ENCODE results near the gene BLOC1S3.

Gene BLOC1S3

DNA sequence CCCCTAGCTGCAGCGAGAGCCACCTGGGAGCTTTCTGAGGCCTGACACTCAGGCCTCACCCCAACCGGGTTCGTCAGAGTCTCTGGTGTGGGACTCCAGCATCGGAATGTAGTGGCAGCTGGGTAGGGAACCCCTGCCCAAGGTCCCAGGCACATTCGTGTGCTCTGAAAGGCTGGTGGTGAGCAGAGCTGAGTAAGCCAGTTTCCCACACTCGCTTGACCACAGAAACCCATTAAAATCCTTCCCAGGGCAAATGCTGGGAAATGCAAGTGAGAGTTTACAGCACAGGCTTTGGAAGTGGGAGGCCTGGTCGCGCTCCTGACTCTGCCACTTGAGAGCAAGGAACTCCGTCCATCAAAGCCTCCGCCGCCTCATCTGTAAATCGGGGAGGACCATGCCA is 4.8 kb upstream of the BLOC1S3 start:
- Histone ChIP-seq H3K36me3 (ENCODE audit: insufficient read depth, low read length) (no peaks in the 10 kb centered on the region), H3K27ac (ENCODE audit: low read depth, low read length) (no peak overlapping the region), H2AFZ (ENCODE audit: low read length, unreplicated experiment) (no peak overlapping the region), H3K4me3 (ENCODE audit: low read depth, low read length) (no peak overlapping the region), H3K4me1 (ENCODE audit: control insufficient read depth, insufficient read depth, low read length, unreplicated experiment) (no peaks in the 10 kb centered on the region), H3K27me3 (ENCODE audit: insufficient read depth, low read length) (no peaks in the 10 kb centered on the region), H3K79me2 (ENCODE audit: control insufficient read depth, insufficient read depth, low read length, unreplicated experiment) (no peaks in the 10 kb centered on the region)

DNA sequence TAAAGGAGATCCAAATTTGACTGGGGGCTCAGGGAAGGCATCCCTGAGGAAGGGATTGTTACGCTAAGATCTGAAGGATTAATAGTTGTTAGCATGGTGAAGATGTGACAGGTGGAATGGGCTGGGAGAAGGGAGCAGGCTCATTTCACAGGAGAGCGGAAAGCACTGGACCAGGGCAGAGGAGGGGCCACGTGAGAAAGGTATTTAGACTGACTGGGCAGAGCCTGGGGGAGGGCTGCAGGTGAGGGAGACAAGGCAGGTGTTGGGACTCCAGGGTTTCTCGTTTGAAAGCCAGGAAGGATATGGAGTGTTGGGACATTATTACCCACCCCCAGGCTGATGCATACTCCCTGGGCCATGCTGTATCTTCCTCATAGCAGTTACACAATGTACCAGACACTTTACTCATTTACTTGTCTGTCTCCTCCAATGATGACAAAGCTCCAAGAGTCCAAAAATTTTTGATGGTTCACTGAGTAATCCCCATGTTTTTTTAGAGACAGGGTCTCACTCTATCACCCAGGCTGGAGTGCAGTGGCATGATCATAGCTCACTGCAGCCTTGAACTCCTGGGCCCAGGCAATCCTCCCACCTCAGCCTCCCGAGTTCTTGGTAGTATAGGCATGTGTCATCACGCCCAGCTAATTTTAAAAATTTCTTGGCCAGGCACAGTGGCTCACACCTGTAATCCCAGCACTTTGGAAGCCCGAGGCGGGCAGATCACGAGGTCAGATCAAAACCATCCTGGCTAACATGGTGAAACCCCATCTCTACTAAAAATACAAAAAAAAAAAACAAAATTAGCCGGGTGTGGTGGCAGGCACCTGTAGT is 2.9 kb upstream of the BLOC1S3 start:
- Histone ChIP-seq H3K4me3 (ENCODE audit: low read depth, low read length) (no peak overlapping the region), H2AFZ (ENCODE audit: low read length, unreplicated experiment) (no peak overlapping the region), H3K27ac (ENCODE audit: low read depth, low read length) (no peak overlapping the region), H3K4me1 (ENCODE audit: control insufficient read depth, insufficient read depth, low read length, unreplicated experiment) (peaks cover under 1% of the 10 kb centered on the region), H3K36me3 (ENCODE audit: insufficient read depth, low read length) (no peaks in the 10 kb centered on the region), H3K27me3 (ENCODE audit: insufficient read depth, low read length) (no peaks in the 10 kb centered on the region), H3K79me2 (ENCODE audit: control insufficient read depth, insufficient read depth, low read length, unreplicated experiment) (peaks cover 11% of the 10 kb centered on the region)

DNA sequence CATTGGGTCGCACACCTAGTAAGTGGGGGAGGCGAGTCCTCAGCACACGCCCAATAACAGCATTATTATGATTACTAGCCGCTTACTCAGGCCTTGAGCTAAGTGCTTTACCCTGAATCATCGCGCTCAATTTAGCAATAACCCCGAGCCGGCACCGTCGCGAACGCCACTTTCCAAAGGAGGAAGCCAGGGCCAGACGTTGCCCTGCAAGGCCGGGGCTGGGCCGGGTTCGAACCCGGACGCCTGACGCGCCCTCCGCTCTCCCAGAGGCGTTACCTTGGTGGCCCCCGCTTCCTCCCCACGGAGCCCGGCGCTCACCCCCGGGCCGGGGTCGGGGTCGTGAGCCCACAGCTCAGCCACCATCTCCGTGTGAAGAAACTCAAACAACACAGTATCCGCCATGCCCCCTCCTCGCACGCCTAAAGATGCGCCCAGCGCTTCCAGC is 745 bp upstream of the BLOC1S3 start, which contains the start of gene TRAPPC6A:
Gene TRAPPC6A, minus strand, starts transcription at position 421 of the 445 bp plus-strand sequence. Its CDS starts 19 bp downstream, at position 402.
- H3K27ac ChIP-seq (ENCODE audit: low read depth, low read length): peak within 1 kb of the TSS; percentile 91
- no peaks in the 10 kb centered on the region for H3K36me3 ChIP-seq (ENCODE audit: insufficient read depth, low read length)
- H2AFZ ChIP-seq (ENCODE audit: low read length, unreplicated experiment): peak within 1 kb of the TSS; percentile 89
- H3K79me2 ChIP-seq (ENCODE audit: control insufficient read depth, insufficient read depth, low read length, unreplicated experiment): peaks cover 20% of the 10 kb centered on the region
- peak within 1 kb of the TSS; percentile 86 for H3K4me3 ChIP-seq (ENCODE audit: low read depth, low read length)
- H3K4me1 ChIP-seq (ENCODE audit: control insufficient read depth, insufficient read depth, low read length, unreplicated experiment): peaks cover 4% of the 10 kb centered on the region
- no peaks in the 10 kb centered on the region for H3K27me3 ChIP-seq (ENCODE audit: insufficient read depth, low read length)

DNA sequence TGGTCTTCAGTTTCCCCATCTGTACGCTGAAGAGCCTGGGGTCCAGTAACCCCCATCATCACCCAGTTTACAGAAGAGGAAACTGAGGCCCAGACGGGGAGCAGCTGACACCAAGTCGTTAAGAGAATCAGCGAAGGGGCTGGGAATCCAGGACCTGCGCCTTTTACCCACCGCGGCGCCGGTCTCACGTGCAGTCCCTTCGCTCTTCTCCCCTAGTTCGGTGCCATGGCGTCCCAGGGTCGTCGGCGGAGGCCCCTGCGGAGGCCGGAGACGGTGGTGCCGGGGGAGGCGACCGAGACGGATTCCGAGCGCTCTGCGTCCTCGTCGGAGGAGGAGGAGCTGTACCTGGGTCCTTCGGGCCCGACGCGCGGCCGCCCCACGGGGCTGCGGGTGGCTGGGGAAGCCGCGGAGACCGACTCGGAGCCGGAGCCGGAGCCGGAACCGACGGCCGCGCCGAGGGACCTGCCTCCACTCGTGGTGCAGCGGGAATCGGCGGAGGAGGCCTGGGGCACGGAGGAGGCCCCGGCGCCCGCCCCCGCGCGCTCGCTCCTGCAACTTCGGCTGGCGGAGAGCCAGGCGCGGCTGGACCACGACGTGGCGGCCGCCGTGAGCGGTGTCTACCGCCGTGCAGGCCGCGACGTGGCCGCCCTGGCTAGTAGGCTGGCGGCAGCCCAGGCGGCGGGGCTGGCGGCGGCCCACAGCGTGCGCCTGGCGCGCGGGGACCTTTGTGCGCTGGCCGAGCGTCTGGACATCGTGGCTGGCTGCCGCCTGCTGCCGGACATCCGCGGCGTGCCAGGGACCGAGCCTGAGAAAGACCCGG is 698 bp downstream of the BLOC1S3 start:
- peak overlapping the region; percentile 86 for H3K4me3 ChIP-seq (ENCODE audit: low read depth, low read length)
- H2AFZ ChIP-seq (ENCODE audit: low read length, unreplicated experiment): peak overlapping the region; percentile 89
- H3K27ac ChIP-seq (ENCODE audit: low read depth, low read length): peak overlapping the region; percentile 73
- no peaks in the 10 kb centered on the region for H3K36me3 ChIP-seq (ENCODE audit: insufficient read depth, low read length)
- no peaks in the 10 kb centered on the region for H3K27me3 ChIP-seq (ENCODE audit: insufficient read depth, low read length)
- H3K4me1 ChIP-seq (ENCODE audit: control insufficient read depth, insufficient read depth, low read length, unreplicated experiment): peaks cover 4% of the 10 kb centered on the region
- peaks cover 20% of the 10 kb centered on the region for H3K79me2 ChIP-seq (ENCODE audit: control insufficient read depth, insufficient read depth, low read length, unreplicated experiment)

DNA sequence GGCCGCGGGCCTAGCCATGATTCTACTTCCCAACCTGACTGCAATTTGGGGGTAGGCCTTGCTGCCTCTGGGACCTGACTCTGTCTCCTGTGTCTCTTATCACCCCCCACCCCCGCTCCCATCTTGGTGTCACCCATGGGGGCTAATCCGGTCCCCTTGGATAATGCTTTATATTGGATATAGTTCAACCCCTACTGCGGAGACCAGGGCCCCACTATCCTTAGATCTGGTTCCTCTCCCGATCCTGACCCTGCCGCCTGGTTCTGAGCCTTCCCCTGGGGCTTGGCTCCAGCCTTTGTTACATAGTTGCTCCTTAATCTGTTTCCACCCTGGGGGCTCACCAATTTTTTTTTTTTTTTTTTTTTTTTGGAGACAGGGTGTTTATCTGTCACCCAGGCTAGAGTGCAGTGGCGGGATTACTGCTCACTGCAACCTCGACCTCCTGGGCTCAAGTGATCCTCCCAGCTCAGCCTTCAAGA is 1.3 kb downstream of the BLOC1S3 start:
- no peak overlapping the region for H2AFZ ChIP-seq (ENCODE audit: low read length, unreplicated experiment)
- H3K36me3 ChIP-seq (ENCODE audit: insufficient read depth, low read length): no peaks in the 10 kb centered on the region
- H3K27me3 ChIP-seq (ENCODE audit: insufficient read depth, low read length): no peaks in the 10 kb centered on the region
- peak overlapping the region; percentile 86 for H3K4me3 ChIP-seq (ENCODE audit: low read depth, low read length)
- H3K27ac ChIP-seq (ENCODE audit: low read depth, low read length): peak overlapping the region; percentile 73; the same call in 1 of the 2 replicates
- peaks cover 20% of the 10 kb centered on the region for H3K79me2 ChIP-seq (ENCODE audit: control insufficient read depth, insufficient read depth, low read length, unreplicated experiment)
- H3K4me1 ChIP-seq (ENCODE audit: control insufficient read depth, insufficient read depth, low read length, unreplicated experiment): peaks cover 4% of the 10 kb centered on the region

DNA sequence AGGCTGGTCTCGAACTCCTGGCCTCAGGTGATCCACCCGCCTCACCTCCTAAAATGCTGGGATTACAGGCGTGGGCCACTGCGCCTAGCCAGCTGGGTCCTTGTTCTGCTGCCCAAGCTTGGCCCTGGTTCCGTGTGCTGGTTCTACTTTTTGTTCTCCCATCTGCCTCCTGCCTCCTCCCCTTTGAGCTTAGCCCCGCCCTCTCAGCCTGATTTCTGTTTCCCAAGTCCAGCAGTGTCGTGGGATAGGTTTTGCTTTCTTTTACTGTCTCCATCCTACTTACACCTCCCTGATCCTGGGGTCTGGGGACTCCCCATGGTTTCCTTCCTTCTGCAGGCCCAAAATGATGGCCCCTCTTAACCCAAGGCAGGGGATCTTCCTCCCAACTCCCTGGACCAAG is 2.4 kb downstream of the BLOC1S3 start:
- no peaks in the 10 kb centered on the region for H3K36me3 ChIP-seq (ENCODE audit: insufficient read depth, low read length)

DNA sequence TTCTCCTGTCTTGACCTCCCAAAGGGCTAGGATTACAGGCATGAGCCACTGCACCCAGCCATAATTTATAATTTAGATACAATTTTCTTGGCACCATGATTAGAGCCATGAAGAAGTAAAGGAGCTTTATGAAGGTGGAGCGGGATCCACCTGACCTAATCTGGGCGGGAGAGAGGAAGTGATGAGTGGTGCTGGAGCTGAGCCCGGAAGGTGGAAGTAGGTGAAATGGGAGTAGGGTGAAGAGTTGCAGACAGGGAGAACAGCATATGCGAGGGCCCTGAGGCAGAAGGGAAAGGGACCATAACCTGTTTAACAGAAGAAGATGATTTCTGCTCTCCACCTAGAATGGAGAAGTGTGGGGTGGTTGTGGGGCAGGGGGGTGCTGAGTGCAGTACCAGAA is 4.2 kb downstream of the BLOC1S3 start:
- Histone ChIP-seq H3K79me2 (ENCODE audit: control insufficient read depth, insufficient read depth, low read length, unreplicated experiment) (peaks cover 20% of the 10 kb centered on the region), H3K36me3 (ENCODE audit: insufficient read depth, low read length) (no peaks in the 10 kb centered on the region), H3K27me3 (ENCODE audit: insufficient read depth, low read length) (no peaks in the 10 kb centered on the region), H2AFZ (ENCODE audit: low read length, unreplicated experiment) (no peak overlapping the region), H3K4me1 (ENCODE audit: control insufficient read depth, insufficient read depth, low read length, unreplicated experiment) (peaks cover 4% of the 10 kb centered on the region), H3K27ac (ENCODE audit: low read depth, low read length) (no peak overlapping the region), H3K4me3 (ENCODE audit: low read depth, low read length) (no peak overlapping the region)

More for the DNA sequence above, 2.4 kb downstream of the BLOC1S3 start:
- no peak overlapping the region for H3K4me3 ChIP-seq (ENCODE audit: low read depth, low read length)
- no peak overlapping the region for H2AFZ ChIP-seq (ENCODE audit: low read length, unreplicated experiment)
- peaks cover 20% of the 10 kb centered on the region for H3K79me2 ChIP-seq (ENCODE audit: control insufficient read depth, insufficient read depth, low read length, unreplicated experiment)
- no peaks in the 10 kb centered on the region for H3K27me3 ChIP-seq (ENCODE audit: insufficient read depth, low read length)
- H3K27ac ChIP-seq (ENCODE audit: low read depth, low read length): no peak overlapping the region
- peaks cover 4% of the 10 kb centered on the region for H3K4me1 ChIP-seq (ENCODE audit: control insufficient read depth, insufficient read depth, low read length, unreplicated experiment)

DNA sequence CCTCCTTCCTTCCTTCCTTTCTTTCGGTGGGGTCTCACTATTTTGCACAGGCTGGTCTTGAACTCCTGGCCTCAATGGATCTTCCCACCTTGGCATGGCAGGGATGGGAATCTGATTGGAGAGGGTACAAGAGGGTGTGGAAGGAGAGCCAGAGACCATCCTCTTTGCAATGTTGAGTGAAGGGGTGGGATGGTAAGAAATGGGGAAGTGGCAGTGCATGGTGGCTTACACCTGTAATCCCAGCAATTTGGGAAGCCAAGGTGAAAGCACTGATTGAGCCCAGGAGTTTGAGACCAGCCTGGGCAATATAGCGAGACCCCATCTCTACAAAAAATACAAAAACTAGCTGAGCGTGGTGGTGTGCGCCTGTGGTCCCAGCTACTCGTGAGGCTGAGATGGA is 5.5 kb downstream of the BLOC1S3 start:
- H3K4me1 ChIP-seq (ENCODE audit: control insufficient read depth, insufficient read depth, low read length, unreplicated experiment): peaks cover 4% of the 10 kb centered on the region
- H2AFZ ChIP-seq (ENCODE audit: low read length, unreplicated experiment): no peak overlapping the region

DNA sequence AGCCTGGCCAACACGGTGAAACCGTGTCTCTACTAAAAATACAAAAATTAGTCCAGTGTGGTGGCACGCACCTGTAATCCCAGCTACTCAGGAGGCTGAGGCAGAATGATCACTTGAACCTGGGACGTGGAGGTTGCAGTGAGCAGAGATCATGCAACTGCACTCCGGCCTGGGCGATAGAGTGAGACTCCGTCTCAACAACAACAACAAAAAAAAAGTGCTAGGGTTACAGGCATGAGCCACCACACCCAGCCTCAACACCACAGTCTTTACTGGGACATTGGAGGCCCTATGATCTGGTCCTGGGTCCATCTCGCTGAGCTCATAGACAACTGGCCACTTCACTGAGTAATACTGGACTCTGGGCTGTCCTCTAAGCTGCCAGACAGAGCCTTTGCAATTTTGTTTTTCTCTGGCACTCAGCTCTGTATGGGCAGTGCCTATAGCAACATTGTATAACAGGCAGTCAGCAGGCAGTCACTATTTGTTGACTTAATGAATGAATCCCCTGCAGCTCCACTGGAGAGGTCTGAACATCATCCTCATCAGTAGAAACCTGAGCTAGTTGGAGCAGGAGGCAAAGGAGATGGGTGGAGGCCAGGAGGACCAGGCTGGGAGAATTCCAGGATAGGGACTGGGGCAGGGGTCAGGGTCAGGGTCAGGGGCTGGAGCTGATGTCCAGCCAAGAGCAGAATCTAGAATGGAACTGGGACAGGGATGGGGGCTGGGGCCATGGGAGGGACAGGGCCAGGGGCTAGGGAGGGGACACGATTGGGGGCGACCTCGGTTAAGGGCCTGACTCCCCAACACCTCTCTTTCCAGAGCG is 8.1 kb downstream of the BLOC1S3 start:
- Histone ChIP-seq H3K36me3 (ENCODE audit: insufficient read depth, low read length) (no peaks in the 10 kb centered on the region), H2AFZ (ENCODE audit: low read length, unreplicated experiment) (no peak overlapping the region), H3K27ac (ENCODE audit: low read depth, low read length) (no peak overlapping the region)

More for the DNA sequence above, 5.5 kb downstream of the BLOC1S3 start:
- H3K36me3 ChIP-seq (ENCODE audit: insufficient read depth, low read length): no peaks in the 10 kb centered on the region
- H3K4me3 ChIP-seq (ENCODE audit: low read depth, low read length): no peak overlapping the region
- H3K27me3 ChIP-seq (ENCODE audit: insufficient read depth, low read length): no peaks in the 10 kb centered on the region
- H3K27ac ChIP-seq (ENCODE audit: low read depth, low read length): no peak overlapping the region
- H3K79me2 ChIP-seq (ENCODE audit: control insufficient read depth, insufficient read depth, low read length, unreplicated experiment): peaks cover 20% of the 10 kb centered on the region

More for the DNA sequence above, 8.1 kb downstream of the BLOC1S3 start:
- Histone ChIP-seq H3K4me1 (ENCODE audit: control insufficient read depth, insufficient read depth, low read length, unreplicated experiment) (no peaks in the 10 kb centered on the region), H3K79me2 (ENCODE audit: control insufficient read depth, insufficient read depth, low read length, unreplicated experiment) (peaks cover 1% of the 10 kb centered on the region), H3K27me3 (ENCODE audit: insufficient read depth, low read length) (no peaks in the 10 kb centered on the region), H3K4me3 (ENCODE audit: low read depth, low read length) (no peak overlapping the region)
